ENCODE measurements around the gene MT1M.

- TF ChIP-seq CTCF (conservative IDR thresholded peaks at IDR 0.05; ENCODE audit: low read depth, low read length), result no peak
- TF ChIP-seq MAZ (IDR thresholded peaks at IDR 0.05; ENCODE audit: borderline replicate concordance, low read depth, low read length), result no peak
- TF ChIP-seq RFX5 (IDR thresholded peaks at IDR 0.05; ENCODE audit: low read depth, low read length), result no peak
- TF ChIP-seq POLR2A (IDR thresholded peaks at IDR 0.05; ENCODE audit: low read depth, low read length), result no peak
- no peak for TF ChIP-seq MAFK (IDR thresholded peaks at IDR 0.05; ENCODE audit: low read depth, low read length)
- no peak for TF ChIP-seq USF2 (IDR thresholded peaks at IDR 0.05; ENCODE audit: low read depth, low read length)
- TF ChIP-seq CEBPB (IDR thresholded peaks at IDR 0.05; ENCODE audit: low read depth, low read length), result no peak
- no peak for TF ChIP-seq RCOR1 (IDR thresholded peaks at IDR 0.05; ENCODE audit: insufficient replicate concordance, low read length)
- no peak for TF ChIP-seq CHD1 (IDR thresholded peaks at IDR 0.05; ENCODE audit: low read depth, low read length)
- no peak for TF ChIP-seq NFE2L2 (IDR thresholded peaks at IDR 0.05; ENCODE audit: low read depth, low read length)
- TF ChIP-seq SMC3 (IDR thresholded peaks at IDR 0.05; ENCODE audit: low read depth, low read length), result no peak
- TF ChIP-seq RAD21 (IDR thresholded peaks at IDR 0.05; ENCODE audit: low read length), result no peak
Observed at GRCh38 chr16:56653218-56653617, 20.8 kb downstream of the MT1M start.
